KOPT-K1 (cell line): ENCODE measurements around the gene LRRC47.

Experiments
- H3K27ac ChIP-seq: fragments of 200-600 bp; sonication (generic); 2 replicates; pipeline ENCODE4 v1.5.1; 2016; ENCODE audit warnings: antibody characterized with exemption, mild to moderate bottlenecking, low read depth, low read length; ENCODE audit not compliant: poor library complexity, severe bottlenecking
- H3K36me3 ChIP-seq: fragments of 200-600 bp; sonication (generic); 2 replicates; pipeline ENCODE4 v1.5.1; 2017; ENCODE audit warnings: antibody characterized with exemption, mild to moderate bottlenecking, low read length, moderate library complexity; ENCODE audit not compliant: insufficient read depth
- H3K9me3 ChIP-seq: fragments of 200-600 bp; sonication (generic); 2 replicates; pipeline ENCODE4 v1.5.1; 2017; ENCODE audit warnings: antibody characterized with exemption, low read length, mild to moderate bottlenecking; ENCODE audit not compliant: insufficient read depth, poor library complexity, severe bottlenecking

LRRC47 gene

DNA sequence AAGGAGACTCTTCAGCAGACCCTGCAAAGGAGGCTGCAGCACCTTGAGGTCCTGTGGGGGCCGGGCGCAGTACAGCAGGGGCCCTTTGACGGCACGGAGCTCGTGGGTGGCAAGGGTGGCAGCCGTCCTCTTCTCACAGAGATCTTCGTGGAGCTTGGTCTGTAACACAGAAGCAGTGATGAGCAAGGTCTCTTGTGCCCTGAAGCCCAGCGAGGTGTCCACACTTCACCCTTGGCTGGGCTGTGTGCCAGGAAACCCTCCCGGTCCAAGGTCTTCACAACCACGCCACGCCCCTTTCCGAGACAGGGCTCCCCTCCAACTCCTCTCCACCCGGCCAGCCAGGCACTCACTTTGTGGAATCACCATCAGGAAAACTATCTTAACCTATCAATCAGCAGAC is 11.3 kb downstream of the LRRC47 start:
- peaks cover 99% of the 10 kb centered on the region for H3K36me3 ChIP-seq
- H3K27ac ChIP-seq = no peak overlapping the region
- H3K9me3 ChIP-seq = no peaks in the 10 kb centered on the region

GRCh38 chr1:3783651-3784474 is 12.4 kb downstream of the LRRC47 start:
- Histone ChIP-seq H3K36me3 (peaks cover 99% of the 10 kb centered on the region), H3K27ac (no peak overlapping the region)

GRCh38 chr1:3780901-3781300 is 15.4 kb downstream of the LRRC47 start:
- Histone ChIP-seq H3K27ac (no peak overlapping the region), H3K36me3 (peaks cover 81% of the 10 kb centered on the region), H3K9me3 (no peaks in the 10 kb centered on the region)

More at GRCh38 chr1:3783651-3784474, 12.4 kb downstream of the LRRC47 start:
- no peaks in the 10 kb centered on the region for H3K9me3 ChIP-seq

DNA sequence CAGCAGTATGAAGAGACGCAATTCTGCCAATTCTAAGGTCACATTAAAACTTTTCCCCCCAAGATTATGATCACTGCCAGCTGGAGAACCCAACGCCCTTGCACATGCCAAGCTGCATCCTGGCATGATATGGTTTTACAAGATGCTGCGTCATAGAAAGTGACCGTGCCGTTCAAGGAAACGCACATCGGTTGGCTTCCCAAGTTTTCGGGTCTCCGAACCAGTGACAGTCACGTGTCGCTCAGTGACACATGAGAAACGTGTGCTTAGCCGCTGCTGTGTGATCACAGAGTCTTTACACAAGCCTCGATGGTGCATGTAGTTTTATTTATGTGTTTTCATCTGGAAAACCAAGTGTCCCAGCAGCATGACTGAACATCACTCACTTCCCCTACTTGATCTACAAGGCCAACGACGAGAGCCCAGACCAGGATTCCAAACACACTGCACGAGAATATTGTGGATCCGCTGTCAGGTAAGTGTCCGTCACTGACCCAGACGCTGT is 16.3 kb downstream of the LRRC47 start:
- H3K36me3 ChIP-seq = peaks cover 71% of the 10 kb centered on the region
- no peak overlapping the region for H3K27ac ChIP-seq
- H3K9me3 ChIP-seq = no peaks in the 10 kb centered on the region

DNA sequence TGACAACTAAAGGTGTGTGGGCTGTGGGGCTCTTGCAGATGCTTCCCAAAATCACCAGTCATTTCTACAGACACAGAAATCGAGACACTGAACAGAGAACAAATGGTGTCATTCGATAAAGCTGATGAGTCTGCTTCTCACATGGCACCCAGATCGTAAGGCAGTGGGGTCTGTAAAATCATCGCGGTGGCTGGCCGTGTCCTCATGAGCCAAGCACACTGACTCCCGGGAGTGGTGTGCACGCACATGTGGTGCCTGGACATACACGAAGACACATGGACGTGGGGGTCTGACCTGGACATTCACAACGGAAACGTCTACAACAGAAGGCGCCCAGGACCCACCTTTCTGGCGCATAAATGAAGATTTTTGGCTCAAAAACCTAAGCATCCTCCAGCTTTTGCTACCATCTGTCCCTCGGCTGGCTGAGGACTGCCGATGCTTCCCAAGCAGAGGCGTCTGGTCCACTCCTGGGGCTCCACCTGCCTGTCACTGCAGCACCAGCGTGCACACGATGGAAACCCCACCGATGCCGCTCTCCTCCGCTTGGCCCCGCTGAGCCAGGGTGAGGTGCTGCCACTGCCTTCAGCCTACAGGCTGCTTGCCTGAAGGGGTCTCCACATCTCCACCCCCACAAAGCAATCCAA is 16.9 kb downstream of the LRRC47 start:
- H3K27ac ChIP-seq = no peak overlapping the region
- H3K9me3 ChIP-seq = no peaks in the 10 kb centered on the region
- H3K36me3 ChIP-seq = peaks cover 65% of the 10 kb centered on the region

DNA sequence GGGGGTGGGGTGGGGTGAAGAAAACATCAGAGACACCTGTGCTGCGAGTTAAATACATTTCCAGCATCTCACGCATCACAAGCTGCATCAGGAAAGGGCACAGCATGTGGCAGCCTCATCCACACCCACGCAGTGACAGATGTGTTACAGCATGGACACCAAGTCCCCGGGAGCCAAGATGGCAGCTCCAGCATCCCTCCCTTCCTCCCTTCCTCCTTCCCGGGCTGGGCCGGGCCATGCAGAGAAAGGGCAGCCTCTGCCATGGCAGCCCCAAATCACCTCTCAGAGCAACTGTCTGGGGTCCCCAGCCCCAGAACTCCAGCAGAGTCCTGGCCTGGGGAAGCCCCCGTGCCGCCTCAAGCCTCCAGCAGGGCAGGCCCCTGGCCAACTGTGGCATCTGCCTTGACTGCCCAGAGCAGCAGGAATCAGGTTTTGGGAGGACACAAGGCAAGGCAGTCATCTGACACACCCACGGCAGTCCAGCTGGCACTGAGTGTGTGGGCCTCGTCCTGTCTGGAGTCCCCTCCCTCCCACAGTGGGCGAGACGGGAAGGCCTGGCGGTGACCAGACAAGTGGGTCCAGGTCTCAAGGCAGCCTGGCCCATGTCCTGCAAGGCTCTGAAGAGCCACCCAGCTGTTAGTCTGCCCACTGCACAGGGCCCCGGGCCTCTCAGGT is 17.6 kb downstream of the LRRC47 start:
- peaks cover 59% of the 10 kb centered on the region for H3K36me3 ChIP-seq
- H3K27ac ChIP-seq = no peak overlapping the region
- H3K9me3 ChIP-seq = no peaks in the 10 kb centered on the region

GRCh38 chr1:3777647-3778589 is 18.4 kb downstream of the LRRC47 start:
- peaks cover 51% of the 10 kb centered on the region for H3K36me3 ChIP-seq
- no peak overlapping the region for H3K27ac ChIP-seq
- H3K9me3 ChIP-seq = no peaks in the 10 kb centered on the region

- H3K27ac ChIP-seq = no peak overlapping the region
These were observed 19.2 kb downstream of the LRRC47 start for GRCh38 chr1:3777078-3777547.

GRCh38 chr1:3776231-3776961 is 19.9 kb downstream of the LRRC47 start:
- Histone ChIP-seq H3K9me3 (no peaks in the 10 kb centered on the region), H3K36me3 (peaks cover 36% of the 10 kb centered on the region), H3K27ac (no peak overlapping the region)

More at GRCh38 chr1:3777078-3777547, 19.2 kb downstream of the LRRC47 start:
- no peaks in the 10 kb centered on the region for H3K9me3 ChIP-seq
- peaks cover 43% of the 10 kb centered on the region for H3K36me3 ChIP-seq

DNA sequence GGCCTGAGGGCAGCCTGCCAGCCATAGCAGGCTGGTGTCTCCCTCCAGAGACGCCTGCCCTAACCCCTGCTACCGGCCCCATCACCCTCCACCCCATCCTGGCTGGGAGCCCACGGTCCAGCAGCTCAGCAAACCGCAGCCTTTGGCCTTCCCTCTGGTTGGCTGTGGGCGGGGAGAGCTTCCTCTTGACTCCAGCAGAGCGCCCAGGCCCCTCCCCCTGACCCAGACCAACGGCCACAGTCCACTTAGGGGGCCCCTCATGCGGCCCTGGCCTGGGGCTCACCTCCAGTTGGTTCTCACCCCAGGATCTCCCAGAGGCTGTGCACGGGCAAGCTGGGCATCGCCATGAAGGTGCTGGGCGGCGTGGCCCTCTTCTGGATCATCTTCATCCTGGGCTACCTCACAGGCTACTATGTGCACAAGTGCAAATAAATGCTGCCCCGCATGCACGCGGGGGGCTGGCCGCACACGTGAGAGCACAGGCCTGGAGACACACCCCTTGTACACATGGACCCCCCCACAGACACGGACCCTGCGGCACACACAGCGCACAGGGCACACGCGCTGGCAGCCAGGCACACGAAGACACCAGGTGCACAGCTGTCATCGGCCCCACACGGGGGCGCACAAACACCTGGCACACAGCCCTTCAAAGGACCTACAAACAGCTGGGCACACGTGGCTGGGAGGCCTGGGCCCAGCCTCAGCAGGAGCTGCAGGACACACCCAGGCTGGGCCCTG is 20.6 kb downstream of the LRRC47 start:
- Histone ChIP-seq H3K9me3 (no peaks in the 10 kb centered on the region), H3K27ac (no peak overlapping the region), H3K36me3 (peaks cover 28% of the 10 kb centered on the region)

GRCh38 chr1:3774946-3775489 is 21.3 kb downstream of the LRRC47 start:
- H3K36me3 ChIP-seq = peaks cover 22% of the 10 kb centered on the region
- no peaks in the 10 kb centered on the region for H3K9me3 ChIP-seq
- no peak overlapping the region for H3K27ac ChIP-seq

DNA sequence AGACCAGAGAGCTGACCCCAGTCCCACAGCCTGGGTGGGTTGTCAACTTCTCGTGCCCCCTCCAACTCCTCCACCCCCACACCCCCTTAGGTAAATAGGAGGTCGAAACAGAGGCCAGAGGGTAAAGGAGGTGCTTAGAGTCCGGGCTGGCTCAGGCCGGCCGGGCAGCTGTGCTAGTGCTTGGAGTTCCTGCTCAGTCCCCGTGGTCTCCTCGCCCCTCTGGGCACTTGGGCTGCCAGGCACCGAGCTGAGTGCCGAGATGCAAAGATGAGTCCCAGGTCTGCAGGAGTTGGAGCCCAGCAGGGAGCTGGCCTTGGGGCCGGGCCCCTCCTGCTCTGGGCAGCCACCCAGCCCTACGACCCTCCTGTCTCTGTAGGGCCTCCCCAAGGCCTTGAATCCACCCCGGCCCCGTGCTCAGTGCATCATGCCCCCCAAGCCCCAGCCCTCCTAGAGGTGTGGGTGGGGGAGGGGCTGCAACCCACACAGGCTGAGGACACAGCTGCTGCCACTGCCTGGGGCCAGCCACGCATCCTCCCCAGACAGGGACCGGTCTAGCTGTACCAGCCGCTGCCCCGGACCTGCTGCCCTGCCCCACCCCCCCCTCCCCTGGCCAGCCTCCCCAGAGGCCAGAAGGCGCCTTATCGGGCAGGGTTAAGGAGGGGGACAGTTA is 21.9 kb downstream of the LRRC47 start:
- Histone ChIP-seq H3K27ac (no peak overlapping the region), H3K36me3 (peaks cover 16% of the 10 kb centered on the region; the same call in 1 of the 2 replicates)

More for the DNA sequence above, 21.9 kb downstream of the LRRC47 start:
- H3K9me3 ChIP-seq = no peaks in the 10 kb centered on the region
